Activated CD8-positive, alpha-beta memory T cell treated with anti-CD3 and anti-CD28 coated beads, Interleukin-2, amount 50 U/mL, for 1 hour (primary cell): Measurements from ENCODE around the gene TTLL5.
"Not testable (repeated sequence)": the region's sequence is repeated elsewhere in the genome, so short reads cannot be mapped to it uniquely, and the experiment has no call there.

Experiments used
- DNase-seq: peaks from one replicate; pipeline ENCODE4 v3.0.0-alpha.2; 2020; ENCODE audit errors: extremely low read depth

Gene TTLL5

DNA sequence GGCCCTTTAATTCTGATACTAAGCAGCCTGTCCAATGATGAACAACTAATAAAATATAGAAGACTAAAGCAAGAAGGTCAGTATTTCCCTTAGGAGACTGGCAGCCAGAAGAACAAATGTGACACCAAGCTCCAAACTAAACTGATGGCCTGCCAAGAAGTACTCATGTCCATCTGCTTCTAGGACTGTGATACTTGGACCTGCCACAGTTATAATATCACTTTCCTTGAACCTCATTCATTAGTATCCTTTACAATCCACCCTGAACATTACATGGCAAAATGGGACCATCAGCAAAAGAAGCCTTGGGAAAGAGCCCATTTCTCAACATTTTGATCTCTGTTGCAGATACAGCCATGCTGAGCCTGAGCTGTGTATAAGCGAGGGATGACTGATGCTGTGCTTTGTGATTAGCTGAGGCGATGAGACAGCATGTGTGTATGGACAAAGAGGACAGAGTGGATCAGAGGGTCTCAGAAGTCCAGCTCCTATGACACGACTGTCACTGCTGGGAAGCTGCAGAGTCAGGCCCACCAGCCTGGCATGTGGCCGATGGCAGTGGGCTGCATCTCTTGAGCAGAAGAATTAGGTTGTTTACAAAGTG lies 246.8 kb downstream of the TTLL5 start:
- no peak for DNase-seq

GRCh38 chr14:75909630-75910029 lies 248.6 kb downstream of the TTLL5 start:
- no peak for DNase-seq

DNA sequence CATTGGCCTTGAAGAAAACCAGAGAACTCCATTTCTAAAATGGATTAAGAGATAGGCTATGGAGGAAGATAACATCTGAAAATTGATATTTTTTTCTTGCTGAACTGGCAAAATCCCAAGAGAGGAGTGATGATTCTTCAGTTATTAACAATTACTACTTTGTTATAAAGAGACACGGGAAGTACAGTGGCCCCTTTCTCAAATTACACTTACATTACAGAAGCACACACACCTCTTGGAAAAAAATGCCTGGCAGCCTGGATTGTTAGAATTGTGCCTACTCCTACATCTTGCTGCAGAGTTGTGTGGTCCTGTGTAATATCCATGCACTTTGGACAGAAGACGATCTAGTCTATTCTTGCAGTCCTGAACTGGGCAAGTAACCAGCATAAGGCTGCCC lies 249.0 kb downstream of the TTLL5 start:
- no peak for DNase-seq

DNA sequence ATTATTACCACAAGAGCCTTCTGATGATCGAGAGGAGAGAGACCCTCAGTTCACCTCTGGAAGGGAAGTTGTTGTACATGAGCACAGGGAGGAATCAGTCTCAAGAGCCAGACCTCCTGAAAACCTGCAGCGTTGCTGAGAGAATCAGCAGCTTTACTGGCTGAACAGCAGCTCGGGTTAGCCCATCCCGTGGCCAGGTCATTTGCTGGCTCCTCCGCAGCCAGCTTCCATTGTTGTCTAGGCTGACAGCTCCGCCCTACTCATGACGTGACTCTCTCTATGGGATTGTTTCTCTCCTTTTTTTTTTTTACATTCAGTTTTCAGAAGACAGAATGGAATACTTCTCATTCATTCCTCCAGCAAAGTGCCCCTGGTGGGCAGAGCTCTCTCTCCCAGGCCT lies 250.8 kb downstream of the TTLL5 start:
- no peak for DNase-seq

GRCh38 chr14:75913183-75913582 lies 252.1 kb downstream of the TTLL5 start:
- no peak for DNase-seq

GRCh38 chr14:75915045-75915444 lies 254.0 kb downstream of the TTLL5 start:
- no peak for DNase-seq

DNA sequence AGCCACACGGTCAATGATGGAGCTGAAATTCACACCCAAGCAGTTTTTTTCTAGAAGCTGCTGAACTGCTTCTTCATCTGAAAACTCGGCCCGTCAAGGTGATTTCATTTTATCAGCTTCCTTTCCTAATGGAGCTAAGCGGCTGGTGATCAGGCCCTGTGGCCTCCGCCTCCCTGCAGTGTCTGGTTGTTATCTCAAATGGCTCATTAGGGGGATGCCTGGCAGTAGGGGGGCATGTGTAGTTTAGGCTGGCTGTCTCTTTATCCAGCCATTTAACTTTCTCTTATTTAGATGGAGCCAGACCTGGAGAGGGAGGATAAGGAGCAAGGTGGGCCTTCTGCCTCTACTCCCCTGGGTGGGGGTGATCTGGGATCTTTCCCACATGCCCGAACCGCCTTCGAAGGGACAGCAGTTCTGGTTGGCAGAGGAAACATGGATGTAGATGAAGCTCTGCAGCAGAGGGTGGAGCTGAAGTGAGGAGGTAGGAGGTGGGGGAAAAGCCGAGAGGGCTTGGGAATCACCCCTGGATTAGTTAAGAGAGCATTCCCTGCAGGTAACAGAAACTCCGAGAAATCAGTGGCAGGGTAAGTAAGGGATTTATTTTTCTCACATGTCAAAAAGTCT lies 256.4 kb downstream of the TTLL5 start:
- DNase-seq: no peak

- DNase-seq: no peak
Measured at GRCh38 chr14:75917946-75918335, 256.9 kb downstream of the TTLL5 start.

- not testable (repeated sequence) for DNase-seq
Measured at GRCh38 chr14:75920421-75920820, 259.4 kb downstream of the TTLL5 start.

DNA sequence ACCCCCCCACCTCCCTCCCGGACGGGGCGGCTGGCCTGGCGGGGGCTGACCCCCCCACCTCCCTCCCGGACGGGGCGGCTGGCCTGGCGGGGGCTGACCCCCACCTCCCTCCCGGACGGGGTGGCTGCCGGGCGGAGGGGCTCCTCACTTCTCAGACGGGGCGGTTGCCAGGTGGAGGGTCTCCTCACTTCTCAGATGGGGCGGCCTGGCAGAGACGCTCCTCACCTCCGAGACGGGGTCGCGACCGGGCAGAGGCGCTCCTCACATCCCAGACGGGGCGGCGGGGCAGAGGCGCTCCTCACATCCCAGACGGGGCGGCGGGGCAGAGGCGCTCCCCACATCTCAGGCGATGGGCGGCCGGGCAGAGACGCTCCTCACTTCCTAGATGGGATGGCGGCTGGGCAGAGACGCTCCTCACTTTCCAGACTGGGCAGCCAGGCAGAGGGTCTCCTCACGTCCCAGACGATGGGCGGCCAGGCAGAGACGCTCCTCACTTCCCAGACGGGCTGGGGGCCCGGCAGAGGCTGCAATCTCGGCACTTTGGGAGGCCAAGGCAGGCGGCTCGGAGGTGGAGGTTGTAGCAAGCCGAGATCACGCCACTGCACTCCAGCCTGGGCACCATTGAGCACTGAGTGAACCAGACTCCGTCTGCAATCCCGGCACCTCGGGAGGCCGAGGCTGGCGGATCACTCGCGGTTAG lies 264.2 kb downstream of the TTLL5 start:
- DNase-seq: not testable (repeated sequence)

GRCh38 chr14:75926431-75927115 lies 265.5 kb downstream of the TTLL5 start:
- DNase-seq: no peak

DNA sequence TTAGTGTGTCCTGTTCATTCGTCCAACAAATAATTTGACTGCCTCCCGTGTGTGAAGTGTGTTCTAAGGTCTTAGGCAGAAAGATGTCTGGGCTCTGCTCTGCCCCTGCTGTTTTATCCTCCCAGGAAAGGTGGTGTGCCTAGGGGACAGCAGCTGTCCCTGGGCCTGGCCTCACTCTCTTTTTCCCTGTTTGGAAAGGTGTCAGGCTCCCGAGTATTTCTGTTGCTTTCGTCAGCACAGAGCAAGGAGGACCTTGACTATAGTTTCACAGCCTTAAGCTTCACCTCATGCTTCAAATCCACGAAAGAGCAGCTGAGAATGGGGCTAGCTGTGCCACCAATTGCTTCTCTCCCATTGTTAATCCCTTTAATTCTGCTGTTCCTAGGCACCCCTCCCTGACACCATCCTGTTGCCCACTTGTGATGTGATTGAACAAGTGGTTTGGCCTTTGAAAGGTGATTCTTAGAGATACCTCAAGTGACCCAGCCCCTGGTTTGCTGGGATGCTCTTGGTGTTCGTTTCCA lies 266.6 kb downstream of the TTLL5 start:
- DNase-seq: no peak

DNA sequence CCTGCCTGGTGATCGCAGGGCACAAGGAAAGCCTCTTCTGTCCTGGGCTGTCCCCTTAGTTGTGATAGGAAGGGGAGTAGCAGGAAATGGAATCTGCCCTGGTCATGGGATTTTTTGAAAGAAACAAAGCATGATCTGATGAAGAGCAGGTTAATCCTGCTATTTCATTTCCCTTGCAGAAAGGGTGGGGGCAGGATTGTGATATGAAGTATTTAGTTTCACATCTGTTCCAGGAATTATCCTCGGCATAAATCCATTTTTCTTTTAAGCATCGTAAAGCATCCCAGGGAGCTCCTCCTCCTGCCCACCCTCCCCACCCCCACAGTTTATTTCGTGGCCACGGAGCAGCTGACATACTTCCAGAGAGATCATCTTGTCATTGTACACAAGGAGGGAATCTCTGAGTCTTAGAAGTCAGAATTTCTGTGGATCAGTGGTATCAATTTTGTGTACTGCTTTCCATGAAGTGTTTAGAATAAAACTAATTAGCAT lies 267.7 kb downstream of the TTLL5 start:
- no peak for DNase-seq

DNA sequence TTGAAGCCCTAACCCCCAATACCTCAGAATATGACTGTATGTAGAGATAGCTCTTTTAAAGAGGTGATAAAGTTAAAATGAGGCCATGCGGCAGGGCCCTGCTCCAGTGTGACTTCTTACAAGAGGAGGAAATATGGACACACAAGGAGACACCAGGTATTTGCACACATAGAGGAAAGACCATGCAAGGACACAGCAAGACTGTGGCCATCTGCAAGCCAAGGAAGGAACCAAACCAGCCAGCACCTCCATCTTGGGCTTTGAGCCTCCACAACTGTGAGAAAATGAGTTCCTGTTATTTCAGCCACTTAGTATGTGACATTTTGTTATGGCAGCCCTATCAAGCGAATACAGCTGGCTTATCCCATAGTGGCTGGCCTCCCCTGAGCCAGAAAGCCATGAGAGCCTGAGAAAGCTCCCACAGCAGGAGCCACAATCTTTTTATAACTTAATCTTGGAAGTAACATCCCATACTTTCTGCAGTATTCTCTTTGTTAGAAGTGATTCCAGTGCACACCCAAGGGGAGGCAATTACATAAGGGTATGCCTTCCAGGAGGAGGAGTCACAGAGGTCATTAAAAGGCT lies 272.8 kb downstream of the TTLL5 start:
- DNase-seq: no peak

DNA sequence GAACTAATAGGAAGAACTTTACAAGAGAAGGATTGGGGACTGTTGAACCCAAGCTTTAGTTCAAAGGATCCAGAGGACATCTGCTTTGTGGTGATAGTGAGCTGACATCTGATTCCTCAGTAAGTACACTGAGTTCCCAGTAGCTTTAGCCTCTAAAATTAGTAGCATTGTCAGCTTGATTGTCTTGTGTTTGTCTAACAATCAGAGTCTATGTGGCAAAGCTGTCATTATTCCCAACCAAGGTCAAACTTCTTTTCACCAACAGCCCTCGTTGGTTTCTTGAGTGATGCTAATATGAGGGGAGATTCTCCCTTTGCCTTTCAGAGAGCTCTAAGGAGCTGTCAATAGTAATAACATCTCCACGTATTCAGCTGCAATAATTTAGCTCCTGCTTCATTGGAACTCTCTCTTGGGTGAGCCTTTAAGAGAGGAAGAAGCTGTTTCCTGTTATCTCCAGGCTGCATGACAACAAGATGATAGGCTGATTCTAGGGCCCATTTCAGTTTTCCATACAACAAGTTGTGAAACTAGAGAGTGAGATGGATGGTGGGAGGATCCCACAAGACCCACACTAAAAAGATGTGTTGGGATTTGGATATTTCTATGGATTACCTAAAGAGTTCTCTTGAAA lies 274.1 kb downstream of the TTLL5 start:
- DNase-seq: no peak

DNA sequence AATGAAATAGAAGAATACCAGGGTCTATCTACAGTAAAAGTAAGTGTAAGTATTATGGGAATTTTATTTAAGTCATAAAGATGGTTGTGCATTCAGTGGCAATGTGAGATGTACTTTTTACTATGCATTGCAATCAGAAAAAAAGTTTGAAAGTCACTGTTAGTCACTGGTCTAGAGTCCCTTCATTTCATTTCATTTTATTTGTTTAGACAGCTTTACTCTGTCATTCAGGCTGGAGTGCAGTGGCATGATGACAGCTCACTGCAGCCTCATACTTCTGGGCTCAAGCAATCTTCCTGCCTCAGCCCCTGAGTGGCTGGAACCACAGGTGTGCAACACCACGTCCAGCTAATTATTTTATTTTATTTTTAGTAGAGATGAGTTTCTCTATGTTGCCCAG lies 278.2 kb downstream of the TTLL5 start:
- no peak for DNase-seq

DNA sequence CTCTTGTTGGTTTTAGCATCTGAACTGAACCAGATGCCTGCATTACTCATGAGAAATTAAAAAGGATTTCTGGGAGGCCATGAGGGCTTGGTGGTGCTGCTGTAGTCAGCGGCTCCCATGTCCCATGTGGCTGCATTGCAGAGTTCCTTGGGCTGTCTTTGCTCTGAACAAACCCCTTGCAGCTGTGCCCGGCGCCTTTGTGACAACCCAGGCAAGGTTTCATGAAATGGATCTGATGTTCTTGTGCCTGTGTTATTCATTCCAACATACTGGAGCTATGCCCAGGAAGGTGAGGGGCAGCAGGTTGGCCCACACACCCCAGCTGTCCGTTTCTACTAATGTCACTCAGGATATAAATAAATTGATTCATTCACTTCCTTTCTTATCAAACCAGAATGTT lies 280.0 kb downstream of the TTLL5 start:
- DNase-seq: no peak

DNA sequence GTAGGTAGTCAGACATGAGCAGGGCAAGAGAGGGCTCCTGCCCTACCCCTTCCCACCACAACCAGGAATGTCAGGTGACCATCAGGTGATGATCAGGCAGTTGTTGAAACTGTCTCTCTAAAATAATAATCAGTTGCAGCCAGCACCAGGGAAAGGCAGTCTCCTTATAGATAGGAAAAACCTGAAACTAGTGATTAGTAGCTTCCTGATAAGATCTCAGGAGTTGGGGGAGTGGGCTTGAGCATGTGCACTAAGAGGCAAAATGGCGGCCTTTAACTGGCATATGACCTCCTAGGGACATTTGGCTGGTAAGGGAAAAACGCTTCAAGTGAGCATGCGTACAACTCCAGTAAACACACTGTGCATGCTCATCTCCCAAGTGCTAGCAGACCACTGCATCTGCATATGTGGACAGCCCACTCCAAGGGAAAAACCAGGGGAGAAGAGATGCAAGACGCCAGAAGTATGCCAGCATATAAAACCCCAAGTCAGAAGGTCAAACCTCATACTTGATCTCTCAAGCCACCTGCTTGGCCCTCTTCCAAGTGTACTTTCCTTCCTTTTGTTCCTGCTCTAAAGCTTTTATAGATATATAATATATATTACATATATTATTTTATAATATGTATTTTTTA lies 283.7 kb downstream of the TTLL5 start:
- DNase-seq: no peak

DNA sequence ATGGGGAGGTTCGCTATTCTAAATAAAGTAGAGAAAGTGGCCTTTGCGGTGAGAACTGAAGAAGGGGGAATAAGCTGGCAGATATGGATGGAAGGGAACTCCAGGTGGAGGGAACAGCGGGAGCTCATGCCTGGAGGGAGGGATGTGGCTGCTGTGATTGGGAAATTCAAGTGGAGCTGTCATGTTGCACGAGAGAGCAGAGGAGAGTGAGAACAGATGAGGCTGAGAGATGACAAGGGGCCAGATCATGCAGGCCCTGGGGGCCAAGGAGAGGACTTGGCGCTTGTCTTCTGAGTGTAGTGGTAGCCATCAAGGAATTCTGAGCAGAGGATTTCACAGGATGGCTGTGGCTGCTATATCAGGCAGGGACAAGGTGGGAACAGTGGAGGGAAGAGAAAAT lies 285.7 kb downstream of the TTLL5 start:
- DNase-seq: no peak

GRCh38 chr14:75952489-75952888 lies 291.4 kb downstream of the TTLL5 start:
- DNase-seq: no peak

DNA sequence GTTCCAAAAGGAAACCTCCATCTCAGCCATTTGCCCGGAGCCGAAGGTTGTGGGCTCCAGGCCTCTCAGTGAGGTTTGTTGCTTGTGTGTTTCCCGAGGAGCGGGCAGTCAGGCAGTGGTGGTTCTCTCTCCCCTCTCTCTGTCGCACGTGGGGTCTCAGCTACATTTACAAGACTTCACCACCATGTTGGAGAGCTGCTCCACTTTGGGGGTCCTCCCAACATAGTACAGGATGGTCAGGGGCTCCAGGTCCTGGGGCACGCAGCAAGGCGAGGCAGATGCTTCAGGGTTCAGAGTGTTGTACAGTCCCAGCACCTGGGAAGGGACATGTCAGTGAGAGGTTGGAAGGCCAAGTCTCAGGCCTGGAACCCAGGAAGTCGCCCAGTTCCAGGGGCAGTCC lies 298.0 kb downstream of the TTLL5 start:
- no peak for DNase-seq
